ENCODE data around the gene CLMP. TPM values are rescaled to one million over a fixed set of nuclear protein-coding genes. Genes with fewer than 3 reads are reported as not detected.
A peak's percentile ranks its signal among the peaks of the same experiment; 100 is the strongest.

Gene CLMP
- total and polyA plus RNA-seq, 9 of the 15 experiments (the other 6 are each of a cell fraction or from before 2014, with no cell fraction given): 0.02 to 0.15 (median 0.03) TPM; not detected in 6

DNA sequence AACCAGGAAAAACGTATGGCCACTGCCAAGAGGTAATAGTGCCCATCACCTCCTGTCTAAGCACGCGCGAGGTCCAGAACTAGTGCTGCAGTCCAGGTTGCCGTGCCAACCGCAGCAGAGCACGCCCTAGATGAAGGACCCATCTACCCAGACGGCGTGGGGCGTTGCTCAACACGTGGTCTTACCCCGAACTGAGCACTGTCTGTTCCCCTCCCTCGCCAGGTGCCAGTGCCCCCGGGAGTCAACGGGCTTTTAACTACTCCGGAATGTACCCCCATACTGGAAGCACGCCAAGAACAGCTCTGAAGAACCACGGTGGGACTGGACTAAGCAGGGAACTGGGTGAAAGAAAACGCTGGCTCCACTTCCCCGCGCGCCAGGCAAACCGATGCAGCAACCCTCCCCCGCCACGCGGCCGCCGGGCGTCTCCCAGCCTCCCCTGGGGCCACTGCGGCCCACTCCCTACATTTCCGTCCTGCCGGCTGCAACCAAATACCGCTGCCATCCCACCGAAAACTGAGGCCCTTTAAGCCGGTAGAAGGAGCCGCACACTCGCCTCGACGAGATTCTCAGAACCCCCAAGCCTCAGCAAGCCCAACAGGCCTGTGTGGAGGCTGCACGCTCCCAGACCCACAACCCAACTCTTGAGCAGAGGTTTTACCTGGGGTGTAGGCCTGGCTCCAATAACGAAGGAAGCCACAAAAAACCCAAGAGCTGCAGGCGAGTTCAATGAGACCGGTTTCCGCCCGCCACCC lies 133.5 kb downstream of the CLMP start, which contains the start of gene HSPA8 (continued):
- TF ChIP-seq, protein P1, sequence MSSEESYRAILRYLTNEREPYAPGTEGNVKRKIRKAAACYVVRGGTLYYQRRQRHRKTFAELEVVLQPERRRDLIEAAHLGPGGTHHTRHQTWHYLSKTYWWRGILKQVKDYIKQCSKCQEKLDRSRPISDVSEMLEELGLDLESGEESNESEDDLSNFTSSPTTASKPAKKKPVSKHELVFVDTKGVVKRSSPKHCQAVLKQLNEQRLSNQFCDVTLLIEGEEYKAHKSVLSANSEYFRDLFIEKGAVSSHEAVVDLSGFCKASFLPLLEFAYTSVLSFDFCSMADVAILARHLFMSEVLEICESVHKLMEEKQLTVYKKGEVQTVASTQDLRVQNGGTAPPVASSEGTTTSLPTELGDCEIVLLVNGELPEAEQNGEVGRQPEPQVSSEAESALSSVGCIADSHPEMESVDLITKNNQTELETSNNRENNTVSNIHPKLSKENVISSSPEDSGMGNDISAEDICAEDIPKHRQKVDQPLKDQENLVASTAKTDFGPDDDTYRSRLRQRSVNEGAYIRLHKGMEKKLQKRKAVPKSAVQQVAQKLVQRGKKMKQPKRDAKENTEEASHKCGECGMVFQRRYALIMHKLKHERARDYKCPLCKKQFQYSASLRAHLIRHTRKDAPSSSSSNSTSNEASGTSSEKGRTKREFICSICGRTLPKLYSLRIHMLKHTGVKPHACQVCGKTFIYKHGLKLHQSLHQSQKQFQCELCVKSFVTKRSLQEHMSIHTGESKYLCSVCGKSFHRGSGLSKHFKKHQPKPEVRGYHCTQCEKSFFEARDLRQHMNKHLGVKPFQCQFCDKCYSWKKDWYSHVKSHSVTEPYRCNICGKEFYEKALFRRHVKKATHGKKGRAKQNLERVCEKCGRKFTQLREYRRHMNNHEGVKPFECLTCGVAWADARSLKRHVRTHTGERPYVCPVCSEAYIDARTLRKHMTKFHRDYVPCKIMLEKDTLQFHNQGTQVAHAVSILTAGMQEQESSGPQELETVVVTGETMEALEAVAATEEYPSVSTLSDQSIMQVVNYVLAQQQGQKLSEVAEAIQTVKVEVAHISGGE (CRISPR knock-in tag; IDR thresholded peaks at IDR 0.05): 0 out of 6 replicates have a peak, but pooled peaks of 1 of the 3 experiments have one; percentile 17
- peak; percentile 58 for TF ChIP-seq HMGN3 (IDR thresholded peaks at IDR 0.05; ENCODE audit: borderline replicate concordance, extremely low read depth, insufficient read length, low read depth, low read length)
- no peak for TF ChIP-seq ZNF79 (CRISPR knock-in tag; IDR thresholded peaks at IDR 0.05; ENCODE audit: low read depth)
- TF ChIP-seq ILF3 (IDR thresholded peaks at IDR 0.05; ENCODE audit: borderline replicate concordance): no peak
- TF ChIP-seq POLR2G (IDR thresholded peaks at IDR 0.05; ENCODE audit: low read depth, low read length): peak; percentile 92
- no peak for TF ChIP-seq YBX1 (IDR thresholded peaks at IDR 0.05)
- TF ChIP-seq TOE1 (IDR thresholded peaks at IDR 0.05; ENCODE audit: borderline replicate concordance): no peak
- TF ChIP-seq TOE1 (CRISPR knock-in tag; IDR thresholded peaks at IDR 0.05; ENCODE audit: borderline replicate concordance, low read depth): no peak
- peak; percentile 26 to 97; a peak in 3 of 4 replicates for TF ChIP-seq SIN3A (IDR thresholded peaks at IDR 0.05; ENCODE audit: borderline replicate concordance in 2 of 2, control insufficient read depth in 1 of 2, low read depth in 2 of 2, low read length in 2 of 2)
- TF ChIP-seq FOXM1 (IDR thresholded peaks at IDR 0.05; ENCODE audit: low read depth): no peak
- no peak for TF ChIP-seq FOXM1 (CRISPR knock-in tag; IDR thresholded peaks at IDR 0.05; ENCODE audit: low read depth)
- TF ChIP-seq POLR2A (conservative IDR thresholded peaks at IDR 0.05): peak; percentile 99
- peak; percentile 88 for TF ChIP-seq TAF1 (IDR thresholded peaks at IDR 0.05; ENCODE audit: control insufficient read depth, extremely low read depth, insufficient read depth, low read length, severe bottlenecking)
- no peak for TF ChIP-seq ZNF57 (CRISPR knock-in tag; IDR thresholded peaks at IDR 0.05)
- TF ChIP-seq RBM22 (IDR thresholded peaks at IDR 0.05; ENCODE audit: low read depth, low read length, poor library complexity, severe bottlenecking): peak; percentile 80
- TF ChIP-seq, protein P2, sequence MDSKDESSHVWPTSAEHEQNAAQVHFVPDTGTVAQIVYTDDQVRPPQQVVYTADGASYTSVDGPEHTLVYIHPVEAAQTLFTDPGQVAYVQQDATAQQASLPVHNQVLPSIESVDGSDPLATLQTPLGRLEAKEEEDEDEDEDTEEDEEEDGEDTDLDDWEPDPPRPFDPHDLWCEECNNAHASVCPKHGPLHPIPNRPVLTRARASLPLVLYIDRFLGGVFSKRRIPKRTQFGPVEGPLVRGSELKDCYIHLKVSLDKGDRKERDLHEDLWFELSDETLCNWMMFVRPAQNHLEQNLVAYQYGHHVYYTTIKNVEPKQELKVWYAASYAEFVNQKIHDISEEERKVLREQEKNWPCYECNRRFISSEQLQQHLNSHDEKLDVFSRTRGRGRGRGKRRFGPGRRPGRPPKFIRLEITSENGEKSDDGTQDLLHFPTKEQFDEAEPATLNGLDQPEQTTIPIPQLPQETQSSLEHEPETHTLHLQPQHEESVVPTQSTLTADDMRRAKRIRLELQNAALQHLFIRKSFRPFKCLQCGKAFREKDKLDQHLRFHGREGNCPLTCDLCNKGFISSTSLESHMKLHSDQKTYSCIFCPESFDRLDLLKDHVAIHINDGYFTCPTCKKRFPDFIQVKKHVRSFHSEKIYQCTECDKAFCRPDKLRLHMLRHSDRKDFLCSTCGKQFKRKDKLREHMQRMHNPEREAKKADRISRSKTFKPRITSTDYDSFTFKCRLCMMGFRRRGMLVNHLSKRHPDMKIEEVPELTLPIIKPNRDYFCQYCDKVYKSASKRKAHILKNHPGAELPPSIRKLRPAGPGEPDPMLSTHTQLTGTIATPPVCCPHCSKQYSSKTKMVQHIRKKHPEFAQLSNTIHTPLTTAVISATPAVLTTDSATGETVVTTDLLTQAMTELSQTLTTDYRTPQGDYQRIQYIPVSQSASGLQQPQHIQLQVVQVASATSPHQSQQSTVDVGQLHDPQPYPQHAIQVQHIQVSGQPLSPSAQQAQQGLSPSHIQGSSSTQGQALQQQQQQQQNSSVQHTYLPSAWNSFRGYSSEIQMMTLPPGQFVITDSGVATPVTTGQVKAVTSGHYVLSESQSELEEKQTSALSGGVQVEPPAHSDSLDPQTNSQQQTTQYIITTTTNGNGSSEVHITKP (IDR thresholded peaks at IDR 0.05; ENCODE audit: partially characterized antibody): peak; percentile 92
- no peak for TF ChIP-seq ZNF232 (CRISPR knock-in tag; IDR thresholded peaks at IDR 0.05)
- TF ChIP-seq NELFE (IDR thresholded peaks at IDR 0.05; ENCODE audit: insufficient read depth, insufficient read length): peak; percentile 76
- TF ChIP-seq ARID1B (IDR thresholded peaks at IDR 0.05): no peak

Measured in K562 (cell line).